ENCODE measurements around the gene ZNF107.

GRCh38 chr7:64688988-64689387 is 23.1 kb downstream of the ZNF107 start:
- TF ChIP-seq CTCF (IDR thresholded peaks at IDR 0.05) = no peak
- no peak for TF ChIP-seq POLR2A (IDR thresholded peaks at IDR 0.05)

Data from testis (tissue), 2 donors.